Mucosa of rectum (tissue), 2 donors: ENCODE measurements around the gene STAMBPL1.

Experiments used
- H3K27ac ChIP-seq, 2 donors: one replicate each; pipeline ENCODE4 v1.7.0; 2013; ENCODE audit warnings: inconsistent platforms in 2 of 2, low read depth in 2 of 2, low read length in 2 of 2
- H3K27me3 ChIP-seq, 2 donors: one replicate each; pipeline ENCODE4 v1.7.0; 2013; ENCODE audit warnings: low read length in 2 of 2; ENCODE audit not compliant: control insufficient read depth in 2 of 2, insufficient read depth in 2 of 2
- H3K36me3 ChIP-seq, 2 donors: one replicate each; pipeline ENCODE4 v1.7.0; 2013; ENCODE audit warnings: low read length in 2 of 2; ENCODE audit not compliant: control insufficient read depth in 2 of 2, insufficient read depth in 2 of 2
- H3K4me1 ChIP-seq, 2 donors: one replicate each; pipeline ENCODE4 v1.7.0; 2013; ENCODE audit warnings: low read length in 2 of 2, mild to moderate bottlenecking in 1 of 2; ENCODE audit not compliant: control insufficient read depth in 2 of 2, insufficient read depth in 2 of 2
- H3K4me3 ChIP-seq, 2 donors: one replicate each; pipeline ENCODE4 v1.7.0; 2013; ENCODE audit warnings: low read length in 2 of 2
- H3K9ac ChIP-seq, 2 donors: one replicate each; pipeline ENCODE4 v1.7.0; 2013; ENCODE audit warnings: low read length in 2 of 2, low read depth in 1 of 2, mild to moderate bottlenecking in 1 of 2
- H3K9me3 ChIP-seq, 2 donors: one replicate each; pipeline ENCODE4 v1.7.0; 2013; ENCODE audit warnings: low read length in 2 of 2; ENCODE audit not compliant: control insufficient read depth in 2 of 2
- donor health status: healthy.
- donor health status: Normal muscosa, but diverticular disease.

The STAMBPL1 gene

DNA sequence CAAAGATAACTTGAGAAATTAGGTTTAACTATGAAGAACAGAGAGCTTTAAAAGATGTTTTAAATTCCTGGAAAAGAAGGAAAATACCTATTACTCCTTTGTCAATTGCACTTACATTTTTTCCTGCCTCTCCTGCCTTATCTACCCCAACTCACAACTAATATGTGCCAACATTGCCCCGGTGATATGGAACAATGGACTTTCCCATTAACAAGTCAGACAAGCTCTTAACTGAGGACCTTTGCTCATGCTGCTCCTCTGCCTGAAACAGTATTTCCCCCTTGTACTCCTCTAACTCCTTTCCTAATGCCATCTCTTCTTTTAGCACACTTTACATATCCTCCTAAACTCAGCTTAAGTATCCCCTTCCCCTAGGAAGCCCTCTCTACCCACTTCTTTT, 77.3 kb downstream of the STAMBPL1 start:
- Histone ChIP-seq H3K4me3 (no peak overlapping the region), H3K4me1 (no peaks in the 10 kb centered on the region), H3K9ac (no peak overlapping the region), H3K9me3 (no peaks in the 10 kb centered on the region), H3K36me3 (no peaks in the 10 kb centered on the region), H3K27me3 (no peaks in the 10 kb centered on the region), H3K27ac (no peak overlapping the region)

DNA sequence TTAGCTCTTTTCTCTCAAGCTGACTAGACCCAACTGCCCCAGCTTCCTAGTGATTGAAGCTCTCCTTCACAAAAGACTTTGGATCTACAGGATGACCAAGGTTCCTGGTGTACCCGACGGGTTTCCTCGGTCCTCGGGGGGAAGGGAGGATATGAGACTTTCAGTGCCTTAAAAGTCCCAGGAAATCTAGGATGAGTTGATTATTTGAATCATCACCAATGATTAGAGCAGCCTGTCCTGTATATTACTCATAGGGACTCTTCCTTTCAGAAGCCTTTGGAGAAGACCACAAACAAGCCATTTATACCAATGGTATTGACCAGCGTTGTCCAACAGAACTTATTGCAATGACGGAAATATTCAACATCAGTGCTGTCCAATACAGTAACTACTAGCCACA, 78.7 kb downstream of the STAMBPL1 start:
- Histone ChIP-seq H3K4me3 (no peak overlapping the region), H3K27ac (no peak overlapping the region), H3K9me3 (no peaks in the 10 kb centered on the region), H3K36me3 (no peaks in the 10 kb centered on the region), H3K27me3 (no peaks in the 10 kb centered on the region), H3K9ac (no peak overlapping the region), H3K4me1 (no peaks in the 10 kb centered on the region)

DNA sequence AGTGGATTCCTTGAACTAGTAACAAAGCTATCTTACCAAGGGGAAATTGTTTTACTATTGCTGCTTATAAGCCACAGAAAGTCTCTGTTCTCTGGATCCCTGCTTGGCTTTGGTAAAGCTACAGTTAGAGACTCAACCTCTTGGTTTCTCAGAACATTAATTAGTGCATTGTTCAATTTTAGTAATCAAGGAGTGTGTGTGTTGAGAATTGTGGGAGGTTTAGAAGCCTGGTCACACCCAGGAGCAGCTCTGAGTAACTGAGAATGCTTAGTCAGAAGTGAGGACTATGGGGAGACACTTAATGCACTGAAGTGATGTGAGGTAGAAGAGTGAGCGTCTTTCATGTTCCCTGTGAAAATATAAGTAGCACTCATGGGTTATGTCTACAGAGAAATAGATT, 80.8 kb downstream of the STAMBPL1 start:
- H3K4me1 ChIP-seq = no peaks in the 10 kb centered on the region
- no peak overlapping the region for H3K27ac ChIP-seq
- no peak overlapping the region for H3K4me3 ChIP-seq
- no peaks in the 10 kb centered on the region for H3K9me3 ChIP-seq
- no peaks in the 10 kb centered on the region for H3K36me3 ChIP-seq
- H3K9ac ChIP-seq = no peak overlapping the region
- no peaks in the 10 kb centered on the region for H3K27me3 ChIP-seq

DNA sequence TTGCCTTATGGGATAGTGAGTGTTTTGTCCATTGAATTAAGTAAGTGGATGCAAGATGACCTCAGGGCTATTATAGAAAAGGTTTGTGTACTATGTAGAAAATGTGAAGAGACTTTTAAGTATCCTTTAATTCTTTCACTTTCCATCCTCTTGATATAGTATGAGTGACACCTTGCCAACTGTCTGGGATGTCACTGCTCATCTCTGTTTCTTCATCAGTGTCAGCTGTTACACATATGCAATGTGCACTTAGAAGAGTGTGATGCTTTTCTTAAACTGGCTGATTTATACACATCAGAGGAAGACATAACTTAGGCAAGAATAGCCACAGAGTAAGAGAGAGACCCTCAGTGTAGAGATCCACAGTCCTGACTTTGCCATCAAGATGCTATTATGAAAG, 81.2 kb downstream of the STAMBPL1 start:
- no peak overlapping the region for H3K27ac ChIP-seq
- no peaks in the 10 kb centered on the region for H3K27me3 ChIP-seq
- no peaks in the 10 kb centered on the region for H3K36me3 ChIP-seq
- no peaks in the 10 kb centered on the region for H3K4me1 ChIP-seq
- H3K4me3 ChIP-seq = no peak overlapping the region
- no peaks in the 10 kb centered on the region for H3K9me3 ChIP-seq
- H3K9ac ChIP-seq = no peak overlapping the region

DNA sequence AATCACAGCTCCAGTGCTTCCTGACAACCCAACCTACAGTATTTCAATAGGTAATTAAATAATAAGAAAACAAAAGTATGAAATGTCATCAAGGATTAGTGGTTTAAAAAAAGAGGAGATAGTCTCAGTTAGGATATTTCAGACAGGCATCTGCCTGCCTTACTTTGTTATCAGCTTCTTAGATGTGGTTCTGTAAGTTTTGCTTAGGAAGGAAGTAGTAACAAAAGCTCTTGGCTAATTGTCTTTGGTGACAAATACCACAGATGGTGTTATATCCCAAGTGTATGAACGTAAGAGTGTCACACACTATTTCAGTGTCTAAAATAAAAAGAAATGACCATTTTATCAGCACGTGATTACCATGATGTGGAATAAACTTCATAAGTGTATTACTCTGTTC, 82.3 kb downstream of the STAMBPL1 start:
- H3K4me3 ChIP-seq = no peak overlapping the region
- H3K27ac ChIP-seq = no peak overlapping the region
- no peaks in the 10 kb centered on the region for H3K27me3 ChIP-seq
- H3K9ac ChIP-seq = no peak overlapping the region
- no peaks in the 10 kb centered on the region for H3K9me3 ChIP-seq
- H3K36me3 ChIP-seq = no peaks in the 10 kb centered on the region
- no peaks in the 10 kb centered on the region for H3K4me1 ChIP-seq

DNA sequence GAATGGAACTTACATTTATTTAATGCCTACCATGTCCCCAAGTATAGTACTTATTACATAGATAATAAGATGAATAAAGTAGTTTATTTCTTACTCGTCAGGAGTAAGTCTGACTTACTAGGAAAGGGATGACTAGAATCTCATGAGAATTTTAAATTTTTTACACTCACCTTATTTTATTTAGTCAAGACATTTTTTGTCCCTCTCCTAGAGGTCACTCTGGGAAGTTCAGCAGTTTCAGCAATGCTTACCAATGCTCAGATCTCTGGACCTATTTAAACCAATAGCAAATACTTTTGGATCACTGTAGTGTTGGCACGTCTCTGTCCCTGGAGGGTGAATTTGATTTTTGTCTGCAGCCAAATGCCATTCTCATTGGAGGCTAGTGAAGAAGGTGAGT, 83.3 kb downstream of the STAMBPL1 start:
- Histone ChIP-seq H3K36me3 (no peaks in the 10 kb centered on the region), H3K9me3 (no peaks in the 10 kb centered on the region), H3K27me3 (no peaks in the 10 kb centered on the region), H3K4me1 (no peaks in the 10 kb centered on the region), H3K9ac (no peak overlapping the region), H3K4me3 (no peak overlapping the region), H3K27ac (no peak overlapping the region)

DNA sequence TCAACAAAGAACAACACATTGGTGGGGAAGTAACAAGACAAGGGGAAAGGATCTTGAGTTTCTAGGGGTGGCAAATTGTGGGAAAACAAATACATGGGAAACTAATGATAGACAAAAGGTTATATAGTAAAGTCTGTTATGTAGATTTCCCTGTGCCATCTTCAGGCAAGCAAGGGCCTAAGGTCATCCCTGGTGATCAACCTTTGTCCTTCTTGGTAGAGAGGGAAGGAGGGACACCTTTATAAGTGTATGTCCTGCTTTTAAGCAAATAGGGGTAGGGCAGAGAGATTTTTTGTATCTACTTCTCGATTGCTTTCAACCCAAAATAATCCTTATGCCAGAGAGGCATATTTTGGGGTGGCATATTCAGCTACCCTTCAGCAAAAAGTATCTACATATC, 84.3 kb downstream of the STAMBPL1 start:
- no peaks in the 10 kb centered on the region for H3K36me3 ChIP-seq

DNA sequence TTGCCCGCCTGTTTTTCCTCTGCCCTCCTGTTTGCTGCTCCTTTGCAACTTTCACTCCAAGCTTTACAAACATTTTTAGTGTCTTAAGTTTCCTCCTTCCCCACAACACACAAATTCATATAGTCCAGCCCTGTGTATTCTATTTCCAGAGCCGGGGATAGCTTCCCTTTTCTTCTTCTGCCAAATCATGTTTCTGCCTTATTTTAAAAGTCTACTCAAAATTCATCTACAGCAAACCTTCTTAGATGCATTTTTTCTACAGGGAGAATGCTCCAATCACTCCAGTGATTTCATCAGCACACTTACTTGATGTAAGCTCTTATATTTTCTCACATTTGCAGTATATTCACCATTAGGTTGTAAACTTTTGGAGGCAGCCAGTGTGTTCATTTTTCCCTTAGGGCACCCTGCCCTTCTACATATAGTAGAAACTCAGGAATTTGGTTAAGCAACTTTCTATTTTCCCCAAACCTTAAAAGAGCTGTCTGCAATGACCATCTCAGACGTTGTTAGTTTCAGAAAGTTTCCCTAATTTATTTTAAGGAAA, 84.9 kb downstream of the STAMBPL1 start:
- H3K9me3 ChIP-seq = no peaks in the 10 kb centered on the region
- no peaks in the 10 kb centered on the region for H3K36me3 ChIP-seq
- no peak overlapping the region for H3K27ac ChIP-seq
- no peak overlapping the region for H3K9ac ChIP-seq
- H3K27me3 ChIP-seq = no peaks in the 10 kb centered on the region
- no peak overlapping the region for H3K4me3 ChIP-seq
- H3K4me1 ChIP-seq = no peaks in the 10 kb centered on the region

More for the DNA sequence above, 84.3 kb downstream of the STAMBPL1 start:
- no peaks in the 10 kb centered on the region for H3K4me1 ChIP-seq
- no peak overlapping the region for H3K9ac ChIP-seq
- H3K4me3 ChIP-seq = no peak overlapping the region
- H3K27ac ChIP-seq = no peak overlapping the region
- H3K27me3 ChIP-seq = no peaks in the 10 kb centered on the region
- no peaks in the 10 kb centered on the region for H3K9me3 ChIP-seq

DNA sequence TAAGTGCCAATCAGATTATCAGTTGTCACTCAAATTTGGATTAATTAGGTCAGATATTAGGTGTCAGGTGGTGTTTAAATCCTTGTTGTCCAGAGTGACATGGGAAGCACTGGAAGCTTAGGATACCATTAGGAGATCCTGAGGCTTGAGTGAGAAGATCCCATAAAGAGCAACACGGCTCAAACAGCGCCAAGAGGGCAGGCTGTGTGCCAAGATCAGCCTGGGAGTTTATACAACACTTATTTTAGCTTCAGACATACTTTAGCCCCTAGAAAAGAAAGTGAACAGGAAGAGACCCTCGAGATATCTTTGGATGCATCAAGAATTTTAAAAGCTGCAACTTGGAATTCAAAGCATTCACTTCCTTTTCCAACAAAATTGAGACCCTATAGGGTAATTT, 86.8 kb downstream of the STAMBPL1 start:
- Histone ChIP-seq H3K27me3 (no peaks in the 10 kb centered on the region), H3K9me3 (no peaks in the 10 kb centered on the region), H3K36me3 (no peaks in the 10 kb centered on the region), H3K4me1 (no peaks in the 10 kb centered on the region), H3K27ac (no peak overlapping the region), H3K9ac (no peak overlapping the region), H3K4me3 (no peak overlapping the region)

DNA sequence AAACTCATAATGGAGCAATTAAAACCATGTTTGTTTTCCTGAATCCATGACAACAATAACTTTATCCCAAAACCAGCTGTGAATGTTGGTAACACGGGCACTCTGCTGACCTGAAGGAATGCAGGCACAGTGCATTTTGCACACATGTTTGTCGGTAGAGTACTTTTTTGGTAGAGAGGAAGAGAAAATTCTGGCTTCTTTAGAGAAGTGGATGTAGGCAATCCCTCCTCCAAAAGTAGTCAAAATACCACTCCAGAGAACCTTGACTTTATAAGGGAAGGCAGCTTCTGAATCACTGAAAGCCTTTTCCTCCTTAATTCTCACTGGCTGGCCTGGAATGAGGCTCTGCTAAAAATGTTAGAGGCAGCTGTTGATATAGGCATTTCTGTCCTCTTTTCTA, 88.3 kb downstream of the STAMBPL1 start:
- H3K9ac ChIP-seq = no peak overlapping the region
- no peaks in the 10 kb centered on the region for H3K27me3 ChIP-seq
- H3K4me3 ChIP-seq = no peak overlapping the region
- H3K4me1 ChIP-seq = no peaks in the 10 kb centered on the region
- H3K9me3 ChIP-seq = no peaks in the 10 kb centered on the region
- no peaks in the 10 kb centered on the region for H3K36me3 ChIP-seq
- peak overlapping the region in 1 of 2 donors; percentile 35 for H3K27ac ChIP-seq
